WI38 (cell line): Measurements from ENCODE around the gene BOK.
"Not testable (repeated sequence)": the region's sequence is repeated elsewhere in the genome, so short reads cannot be mapped to it uniquely, and the experiment has no call there.

Experiments
- H3K4me3 ChIP-seq: 2 replicates; pipeline ENCODE4 v1.5.1; 2011; ENCODE audit warnings: low read depth, mild to moderate bottlenecking, control low read depth, low read length
- TF ChIP-seq, protein P1 (sequence below): IDR thresholded peaks from 2 replicates; pipeline ENCODE4 v1.5.1; 2012; ENCODE audit warnings: low read depth, mild to moderate bottlenecking, control low read depth, low read length

Gene BOK

DNA sequence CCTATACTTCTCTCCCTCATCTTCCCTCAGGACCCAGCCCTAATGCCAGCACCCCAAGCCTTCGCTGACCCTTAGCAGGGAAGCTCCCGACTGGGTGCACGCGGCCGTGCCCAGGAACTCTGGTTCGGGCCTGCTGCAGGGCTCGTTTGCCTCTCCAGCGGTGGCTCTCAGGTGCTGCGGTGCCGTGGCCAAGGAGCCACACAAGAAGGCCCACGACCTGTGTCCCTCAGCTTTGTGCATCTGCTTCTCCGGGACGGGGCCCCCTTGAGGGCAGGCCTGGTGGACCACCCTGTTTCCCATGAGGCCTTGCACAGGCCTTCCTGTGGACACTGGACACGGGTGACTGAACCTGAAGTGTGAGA, 17.7 kb downstream of the BOK start:
- H3K4me3 ChIP-seq: no peak overlapping the region
- TF ChIP-seq, protein P1, sequence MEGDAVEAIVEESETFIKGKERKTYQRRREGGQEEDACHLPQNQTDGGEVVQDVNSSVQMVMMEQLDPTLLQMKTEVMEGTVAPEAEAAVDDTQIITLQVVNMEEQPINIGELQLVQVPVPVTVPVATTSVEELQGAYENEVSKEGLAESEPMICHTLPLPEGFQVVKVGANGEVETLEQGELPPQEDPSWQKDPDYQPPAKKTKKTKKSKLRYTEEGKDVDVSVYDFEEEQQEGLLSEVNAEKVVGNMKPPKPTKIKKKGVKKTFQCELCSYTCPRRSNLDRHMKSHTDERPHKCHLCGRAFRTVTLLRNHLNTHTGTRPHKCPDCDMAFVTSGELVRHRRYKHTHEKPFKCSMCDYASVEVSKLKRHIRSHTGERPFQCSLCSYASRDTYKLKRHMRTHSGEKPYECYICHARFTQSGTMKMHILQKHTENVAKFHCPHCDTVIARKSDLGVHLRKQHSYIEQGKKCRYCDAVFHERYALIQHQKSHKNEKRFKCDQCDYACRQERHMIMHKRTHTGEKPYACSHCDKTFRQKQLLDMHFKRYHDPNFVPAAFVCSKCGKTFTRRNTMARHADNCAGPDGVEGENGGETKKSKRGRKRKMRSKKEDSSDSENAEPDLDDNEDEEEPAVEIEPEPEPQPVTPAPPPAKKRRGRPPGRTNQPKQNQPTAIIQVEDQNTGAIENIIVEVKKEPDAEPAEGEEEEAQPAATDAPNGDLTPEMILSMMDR: no peak

DNA sequence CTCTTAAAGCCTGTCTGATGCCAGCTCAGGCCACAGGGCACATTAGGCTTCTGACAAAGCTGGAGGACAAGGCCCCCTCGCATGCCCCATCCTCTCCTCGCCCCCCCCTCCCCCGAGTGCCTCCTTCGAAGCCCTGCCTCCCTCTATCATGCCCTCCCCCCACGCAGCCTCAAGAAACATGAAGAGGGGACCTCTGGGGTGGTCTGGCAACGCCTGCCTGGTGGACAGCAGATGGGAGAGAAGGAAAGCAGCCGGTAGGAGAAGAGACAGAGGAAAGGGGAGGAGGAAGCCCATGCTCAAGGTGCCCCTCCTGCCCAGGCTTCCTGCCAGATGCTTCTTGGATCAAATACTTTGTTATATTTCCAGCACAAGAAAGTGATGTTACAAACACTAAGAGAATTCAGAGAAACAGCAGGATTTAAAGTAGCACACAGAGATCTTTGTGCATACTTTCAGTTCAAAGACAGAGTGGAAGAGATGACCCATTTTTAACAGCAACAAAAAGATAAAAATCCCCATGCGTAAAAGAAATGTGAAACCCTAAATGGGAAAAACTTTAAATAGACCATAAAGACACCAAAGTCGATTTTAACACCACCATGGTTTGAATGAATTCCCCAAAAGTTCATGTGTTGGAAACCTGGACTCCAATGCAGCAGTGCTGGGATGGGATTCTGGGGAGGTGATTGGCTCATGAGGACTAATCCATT, 19.0 kb downstream of the BOK start:
- TF ChIP-seq, protein P1: no peak
- no peak overlapping the region for H3K4me3 ChIP-seq

DNA sequence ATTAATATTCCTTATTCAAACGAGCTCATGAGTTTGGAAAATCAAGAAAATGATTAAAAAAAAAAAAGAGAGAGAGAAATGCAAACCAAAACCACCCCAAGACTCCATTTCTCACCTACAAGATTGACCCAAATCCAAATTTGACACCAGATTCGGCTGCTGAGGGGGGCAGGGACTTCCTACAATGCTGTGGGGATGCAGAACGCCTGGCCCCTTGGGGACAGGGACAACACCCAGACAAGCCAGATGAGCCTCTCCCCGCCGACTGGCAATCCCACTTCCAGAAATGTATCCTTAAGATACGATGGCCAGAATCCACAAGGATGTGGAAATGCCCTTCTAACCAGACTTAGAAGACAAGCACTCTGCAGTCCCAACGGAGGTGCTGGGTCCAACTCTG, 20.7 kb downstream of the BOK start:
- H3K4me3 ChIP-seq: no peak overlapping the region
- TF ChIP-seq, protein P1: no peak

DNA sequence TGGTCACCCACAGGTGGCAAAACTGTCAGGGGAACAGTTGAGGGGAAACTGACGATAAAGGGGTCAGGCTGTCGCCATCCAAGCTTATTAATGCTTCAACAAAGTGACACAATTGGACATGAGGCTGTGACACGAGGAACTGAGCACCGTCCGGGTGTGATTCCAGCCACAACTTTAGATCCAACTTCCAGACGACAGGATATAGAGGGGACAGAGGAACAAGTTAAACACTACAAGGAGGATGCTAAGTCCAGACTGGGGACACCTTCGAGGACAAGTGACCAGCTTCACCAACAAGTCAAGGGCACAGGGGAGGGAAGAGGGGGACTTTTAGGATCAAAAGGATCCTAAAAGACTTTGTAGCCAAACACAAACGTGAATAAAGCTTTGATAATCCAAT, 23.8 kb downstream of the BOK start:
- TF ChIP-seq, protein P1: no peak
- H3K4me3 ChIP-seq: no peak overlapping the region

DNA sequence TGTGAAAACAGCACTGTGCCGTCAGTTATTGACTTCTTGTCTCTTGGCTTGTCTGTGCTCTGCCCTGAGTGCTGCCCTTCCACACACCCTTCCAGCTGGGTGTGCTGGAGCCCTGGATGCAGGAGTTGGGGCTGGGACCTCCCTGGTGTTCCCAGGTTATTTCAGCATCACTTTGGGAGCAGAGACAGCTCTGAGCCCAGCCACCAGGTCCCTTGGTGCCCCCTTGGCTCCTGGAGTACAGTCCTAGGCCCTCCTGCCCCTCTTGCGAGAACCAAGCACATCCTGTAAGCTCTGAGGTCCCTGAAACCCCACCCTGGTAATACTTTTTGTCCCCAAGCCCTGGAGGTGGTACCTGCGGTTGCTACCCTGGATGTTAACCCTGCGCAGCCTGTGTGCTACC, 24.3 kb downstream of the BOK start:
- no peak overlapping the region for H3K4me3 ChIP-seq
- TF ChIP-seq, protein P1: no peak

DNA sequence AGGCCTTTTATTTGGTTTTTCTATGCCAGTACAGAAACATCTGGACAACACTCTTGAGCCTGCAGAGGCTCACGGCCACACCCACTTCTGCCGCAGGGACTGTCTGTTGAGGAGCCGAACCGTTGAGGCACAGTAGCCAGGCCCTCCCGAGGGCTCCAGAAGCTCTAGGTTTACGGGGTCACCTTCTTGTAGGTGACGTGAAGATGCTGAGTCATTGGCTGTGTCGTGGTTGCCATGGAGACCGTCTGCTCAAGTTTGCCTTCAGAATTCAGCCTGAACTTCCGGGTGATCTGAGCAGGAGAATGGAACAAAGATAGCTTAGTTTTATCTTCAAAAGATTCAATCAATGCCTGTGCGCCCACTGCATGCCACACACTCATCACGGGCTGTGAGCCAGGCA, 25.9 kb downstream of the BOK start:
- H3K4me3 ChIP-seq: no peak overlapping the region
- TF ChIP-seq, protein P1: no peak

DNA sequence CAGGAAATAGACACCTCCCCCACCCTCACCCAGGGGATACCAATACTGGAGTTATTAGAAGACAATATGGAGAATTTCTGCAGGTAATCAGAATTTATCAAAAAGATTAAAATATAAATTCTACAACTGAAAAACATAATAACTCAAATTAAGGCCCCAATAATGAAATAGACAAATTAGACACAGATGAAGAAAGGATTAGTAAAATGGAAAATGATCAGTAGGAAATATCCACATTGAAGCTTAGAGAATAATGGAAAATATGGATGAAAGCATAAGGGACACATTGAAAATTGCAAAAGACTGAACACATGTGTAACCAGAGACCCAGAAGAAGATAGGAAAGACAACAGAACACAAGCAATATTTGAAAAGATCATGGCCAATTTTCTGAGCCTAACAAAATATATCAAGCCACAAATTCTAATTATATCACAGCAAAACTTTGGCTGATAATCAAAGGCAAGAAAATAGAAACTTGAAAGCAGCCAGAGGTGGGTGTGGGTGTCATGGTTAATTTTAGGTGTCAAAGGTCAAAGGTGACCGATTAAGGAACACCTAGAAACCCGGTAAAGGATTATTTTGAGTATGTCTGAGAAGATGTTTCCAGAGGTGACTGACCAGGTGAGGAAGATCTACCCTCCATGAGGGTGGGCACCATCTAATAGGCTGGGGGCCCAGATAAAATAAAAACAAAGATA, 28.2 kb downstream of the BOK start:
- H3K4me3 ChIP-seq: no peak overlapping the region
- TF ChIP-seq, protein P1: no peak

DNA sequence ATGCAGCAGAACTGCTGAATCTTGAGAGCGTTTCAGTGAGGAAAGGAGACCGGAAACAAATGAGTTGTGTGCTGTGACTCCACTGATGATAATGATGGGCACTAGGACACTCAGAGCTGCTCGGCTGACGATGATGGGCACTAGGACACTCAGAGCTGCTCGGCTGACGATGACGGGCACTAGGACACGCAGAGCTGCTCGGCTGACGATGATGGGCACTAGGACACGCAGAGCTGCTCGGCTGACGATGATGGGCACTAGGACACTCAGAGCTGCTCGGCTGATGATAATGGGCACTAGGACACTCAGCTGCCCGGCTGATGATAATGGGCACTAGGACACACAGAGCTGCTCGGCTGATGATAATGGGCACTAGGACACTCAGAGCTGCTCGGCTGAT, 31.3 kb downstream of the BOK start:
- not testable (repeated sequence) for H3K4me3 ChIP-seq

DNA sequence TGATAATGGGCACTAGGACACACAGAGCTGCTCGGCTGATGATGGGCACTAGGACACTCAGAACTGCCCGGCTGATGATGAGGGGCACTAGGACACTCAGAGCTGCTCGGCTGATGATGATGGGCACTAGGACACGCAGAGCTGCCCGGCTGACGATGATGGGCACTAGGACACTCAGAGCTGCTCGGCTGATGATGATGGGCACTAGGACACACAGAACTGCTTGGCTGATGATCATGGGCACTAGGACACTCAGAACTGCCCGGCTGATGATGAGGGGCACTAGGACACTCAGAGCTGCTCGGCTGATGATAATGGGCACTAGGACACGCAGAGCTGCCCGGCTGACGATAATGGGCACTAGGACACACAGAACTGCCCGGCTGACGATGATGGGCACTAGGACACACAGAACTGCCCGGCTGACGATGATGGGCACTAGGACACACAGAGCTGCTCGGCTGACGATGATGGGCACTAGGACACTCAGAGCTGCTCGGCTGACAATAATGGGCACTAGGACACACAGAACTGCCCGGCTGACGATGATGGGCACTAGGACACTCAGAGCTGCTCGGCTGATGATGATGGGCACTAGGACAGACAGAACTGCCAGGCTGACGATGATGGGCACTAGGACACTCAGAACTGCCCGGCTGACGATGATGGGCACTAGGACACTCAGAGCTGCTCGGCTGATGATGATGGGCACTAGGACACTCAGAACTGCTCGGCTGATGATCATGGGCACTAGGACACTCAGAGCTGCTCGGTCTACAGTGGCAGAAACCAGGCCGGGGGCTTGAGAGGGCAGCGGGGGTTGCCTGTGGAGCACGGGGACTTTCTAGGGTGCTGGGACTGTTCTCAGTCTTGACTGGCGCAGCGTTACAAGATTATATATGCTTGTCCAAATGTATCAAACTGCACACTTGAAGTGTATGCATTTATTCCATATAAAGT, 32.2 kb downstream of the BOK start:
- not testable (repeated sequence) for H3K4me3 ChIP-seq
